GM23338 (cell line): ENCODE results near the gene SUN2. TPM values are rescaled to one million over a fixed set of nuclear protein-coding genes. Genes with fewer than 3 reads are reported as not detected.
A peak's percentile ranks its signal among the peaks of the same experiment; 100 is the strongest.

Experiments used
- ATAC-seq: fragments of 200-7000 bp; cut with Tn5 transposase; 3 replicates; pipeline ENCODE4 v1.9.1; 2020
- DNase-seq: peaks from one replicate; pipeline ENCODE4 v3.0.0-alpha.2; 2015; ENCODE audit warnings: low spot score
- H2AFZ ChIP-seq: fragments of 200-600 bp; sonication (generic); 2 replicates; pipeline ENCODE4 v1.8.0; 2016; ENCODE audit warnings: antibody characterized with exemption, mild to moderate bottlenecking, moderate library complexity
- H3F3A ChIP-seq: fragments of 200-600 bp; sonication (generic); replicated peaks from 2 replicates; pipeline ENCODE4 v1.8.0; 2017; ENCODE audit warnings: antibody characterized with exemption, mixed run types, low read depth
- H3K27ac ChIP-seq: fragments of 200-600 bp; sonication (generic); 2 replicates; pipeline ENCODE4 v1.6.1; 2016; ENCODE audit warnings: low read depth
- H3K27me3 ChIP-seq: fragments of 200-600 bp; sonication (generic); 2 replicates; pipeline ENCODE4 v1.8.0; 2016; ENCODE audit warnings: mild to moderate bottlenecking, mixed run types, moderate library complexity; ENCODE audit not compliant: insufficient read depth
- H3K36me3 ChIP-seq: fragments of 200-600 bp; sonication (generic); 2 replicates; pipeline ENCODE4 v1.8.0; 2016; ENCODE audit warnings: mild to moderate bottlenecking; ENCODE audit not compliant: insufficient read depth
- H3K4me1 ChIP-seq: fragments of 200-600 bp; sonication (generic); 2 replicates; pipeline ENCODE4 v1.8.0; 2016; ENCODE audit warnings: mild to moderate bottlenecking, moderate library complexity; ENCODE audit not compliant: insufficient read depth
- H3K4me2 ChIP-seq: fragments of 200-600 bp; sonication (generic); 2 replicates; pipeline ENCODE4 v1.7.1; 2017; ENCODE audit warnings: mixed run types
- H3K4me3 ChIP-seq: fragments of 200-600 bp; sonication (generic); 2 replicates; pipeline ENCODE4 v1.6.1; 2016; ENCODE audit warnings: mixed run types
- H3K79me2 ChIP-seq: fragments of 200-600 bp; sonication (generic); replicated peaks from 2 replicates; pipeline ENCODE4 v1.8.0; 2017; ENCODE audit warnings: mild to moderate bottlenecking; ENCODE audit not compliant: insufficient read depth
- H3K9me2 ChIP-seq: fragments of 200-600 bp; sonication (generic); 2 replicates; pipeline ENCODE4 v1.8.0; 2017; ENCODE audit not compliant: insufficient read depth
- H4K20me1 ChIP-seq: fragments of 200-600 bp; sonication (generic); replicated peaks from 2 replicates; pipeline ENCODE4 v1.8.0; 2017; ENCODE audit warnings: mild to moderate bottlenecking; ENCODE audit not compliant: insufficient read depth
- H3K27ac Mint-ChIP-seq: 2 replicates; pipeline ENCODE4 v1.8.0; 2020; ENCODE audit warnings: inconsistent platforms, mild to moderate bottlenecking, moderate library complexity, mixed read lengths
- H3K27me3 Mint-ChIP-seq: 3 replicates; pipeline ENCODE4 v1.8.0; 2022; ENCODE audit warnings: low read depth, mild to moderate bottlenecking, moderate library complexity, mixed read lengths, inconsistent platforms; ENCODE audit not compliant: insufficient read depth, poor library complexity
- H3K36me3 Mint-ChIP-seq: 3 replicates; pipeline ENCODE4 v1.8.0; 2021; ENCODE audit warnings: low read depth, mild to moderate bottlenecking, inconsistent platforms, moderate library complexity, mixed read lengths
- H3K4me1 Mint-ChIP-seq: 3 replicates; pipeline ENCODE4 v1.8.0; 2020; ENCODE audit warnings: mild to moderate bottlenecking, inconsistent platforms, mixed read lengths
- H3K4me3 Mint-ChIP-seq: 3 replicates; pipeline ENCODE4 v1.8.0; 2021; ENCODE audit warnings: moderate library complexity, mild to moderate bottlenecking, inconsistent platforms, mixed read lengths
- H3K9me3 Mint-ChIP-seq: 3 replicates; pipeline ENCODE4 v1.8.0; 2020; ENCODE audit warnings: moderate library complexity, mild to moderate bottlenecking, inconsistent platforms, mixed read lengths
- CREB1 ChIP-seq: fragments of 250-450 bp; sonication (Bioruptor Pico); IDR thresholded peaks from 2 replicates; pipeline ENCODE4 v1.5.0; 2020; ENCODE audit warnings: low read depth, mild to moderate bottlenecking, moderate library complexity
- EZH2 ChIP-seq: fragments of 200-600 bp; sonication (generic); IDR thresholded peaks from one replicate; pipeline ENCODE4 v1.8.0; 2017; ENCODE audit warnings: antibody characterized with exemption, mild to moderate bottlenecking, low read depth; ENCODE audit not compliant: unreplicated experiment
- EZH2phosphoT487 ChIP-seq: fragments of 200-600 bp; sonication (generic); IDR thresholded peaks from one replicate; pipeline ENCODE4 v1.8.1; 2018; ENCODE audit warnings: antibody characterized with exemption; ENCODE audit not compliant: unreplicated experiment
- JUNB ChIP-seq: IDR thresholded peaks from one replicate; pipeline ENCODE4 v1.6.1; 2016; ENCODE audit warnings: antibody characterized with exemption; ENCODE audit not compliant: unreplicated experiment
- NANOG ChIP-seq: IDR thresholded peaks from 2 replicates; pipeline ENCODE4 v1.6.1; 2016; ENCODE audit warnings: antibody characterized with exemption, borderline replicate concordance
- POLR2AphosphoS5 ChIP-seq: IDR thresholded peaks from 2 replicates; pipeline ENCODE4 v1.6.1; 2016; ENCODE audit warnings: antibody characterized with exemption, low read depth
- STAT1 ChIP-seq: IDR thresholded peaks from one replicate; pipeline ENCODE4 v1.6.1; 2016; ENCODE audit warnings: antibody characterized with exemption; ENCODE audit not compliant: unreplicated experiment
- ZNF114 ChIP-seq: fragments of 250-450 bp; sonication (Bioruptor Pico); IDR thresholded peaks from 2 replicates; pipeline ENCODE4 v1.5.0; 2020; ENCODE audit warnings: mild to moderate bottlenecking, moderate library complexity
- ZNF331 ChIP-seq: fragments of 250-450 bp; sonication (Bioruptor Pico); IDR thresholded peaks from 2 replicates; pipeline ENCODE4 v1.5.0; 2020; ENCODE audit warnings: low read depth, mild to moderate bottlenecking, moderate library complexity
- polyA plus RNA-seq: library from polyadenylated mRNA; unstranded; fragments of >200 nt; fragmentation: Nextera tagmentation; extraction: Ambion mirVana; gene quantifications from 2 replicates; pipeline ENCODE4 v1.2.1, GENCODE V29; 2016
- total RNA-seq: library from RNA; depleted of rRNA; stranded (reverse); fragments of >200 nt; shearing (Covaris generic); gene quantifications from 2 replicates; pipeline ENCODE4 v1.2.3, GENCODE V29; 2014
- TF ChIP-seq, protein P1 (sequence below): fragments of 250-450 bp; sonication (Bioruptor Pico); IDR thresholded peaks from 2 replicates; pipeline ENCODE4 v1.5.0; 2020; ENCODE audit warnings: mild to moderate bottlenecking, moderate library complexity
- TF ChIP-seq, protein P2 (sequence below), 2 experiments: fragments of 200-600 bp in 1 of 2; sonication (generic) in 1 of 2; conservative IDR thresholded peaks; 2 replicates each; pipeline versions ENCODE4 v1.5.1 to v1.6.1; 2016 to 2017; ENCODE audit warnings: antibody characterized with exemption in 2 of 2, low read depth in 2 of 2, mild to moderate bottlenecking in 2 of 2, moderate library complexity in 1 of 2
- TF ChIP-seq, protein P3 (sequence below): IDR thresholded peaks from one replicate; pipeline ENCODE4 v1.6.1; 2018; ENCODE audit warnings: antibody characterized with exemption; ENCODE audit not compliant: unreplicated experiment
- TF ChIP-seq, protein P4 (sequence below): IDR thresholded peaks from 2 replicates; pipeline ENCODE4 v1.6.1; 2016; ENCODE audit warnings: antibody characterized with exemption

Gene SUN2
- total and polyA plus RNA-seq, 2 experiments from 2014 or later = 7.2 to 17.6 TPM

DNA sequence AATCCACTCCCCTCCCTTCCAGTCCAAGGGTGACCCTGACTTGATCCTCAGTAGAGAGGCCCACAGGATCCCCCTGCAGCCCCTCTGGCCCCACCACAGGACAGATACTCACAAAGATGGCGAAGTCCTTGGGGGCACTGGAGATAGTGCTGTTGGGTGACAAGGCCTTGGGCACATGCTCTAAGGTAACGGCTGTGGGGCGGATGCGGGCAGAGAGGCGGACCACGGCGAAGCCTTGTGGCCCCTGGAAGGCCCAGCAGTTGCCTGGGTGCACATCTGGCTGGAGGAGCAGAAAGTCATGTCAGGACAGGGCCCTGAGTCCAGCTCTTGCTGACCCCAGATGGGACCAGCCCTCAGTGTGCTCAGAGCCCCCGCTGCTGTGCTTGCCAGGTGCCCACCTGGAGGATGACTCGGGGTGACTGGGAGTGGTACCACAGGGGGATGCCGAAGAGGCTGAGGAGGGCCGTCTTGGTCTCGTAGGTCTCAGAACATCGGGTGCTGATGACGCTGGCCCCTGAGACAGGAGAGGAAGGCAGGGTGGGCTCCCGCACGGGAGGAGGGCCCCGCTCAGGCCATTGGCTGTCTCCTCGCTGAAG is 17.2 kb downstream of the SUN2 start:
- TF ChIP-seq EZH2 (no peak), ZNF114 (no peak), CREB1 (CRISPR knock-in tag) (no peak), JUNB (no peak), ZNF331 (CRISPR knock-in tag) (no peak), NANOG (no peak), POLR2AphosphoS5 (no peak), STAT1 (no peak), EZH2phosphoT487 (no peak)
- TF ChIP-seq, protein P1, sequence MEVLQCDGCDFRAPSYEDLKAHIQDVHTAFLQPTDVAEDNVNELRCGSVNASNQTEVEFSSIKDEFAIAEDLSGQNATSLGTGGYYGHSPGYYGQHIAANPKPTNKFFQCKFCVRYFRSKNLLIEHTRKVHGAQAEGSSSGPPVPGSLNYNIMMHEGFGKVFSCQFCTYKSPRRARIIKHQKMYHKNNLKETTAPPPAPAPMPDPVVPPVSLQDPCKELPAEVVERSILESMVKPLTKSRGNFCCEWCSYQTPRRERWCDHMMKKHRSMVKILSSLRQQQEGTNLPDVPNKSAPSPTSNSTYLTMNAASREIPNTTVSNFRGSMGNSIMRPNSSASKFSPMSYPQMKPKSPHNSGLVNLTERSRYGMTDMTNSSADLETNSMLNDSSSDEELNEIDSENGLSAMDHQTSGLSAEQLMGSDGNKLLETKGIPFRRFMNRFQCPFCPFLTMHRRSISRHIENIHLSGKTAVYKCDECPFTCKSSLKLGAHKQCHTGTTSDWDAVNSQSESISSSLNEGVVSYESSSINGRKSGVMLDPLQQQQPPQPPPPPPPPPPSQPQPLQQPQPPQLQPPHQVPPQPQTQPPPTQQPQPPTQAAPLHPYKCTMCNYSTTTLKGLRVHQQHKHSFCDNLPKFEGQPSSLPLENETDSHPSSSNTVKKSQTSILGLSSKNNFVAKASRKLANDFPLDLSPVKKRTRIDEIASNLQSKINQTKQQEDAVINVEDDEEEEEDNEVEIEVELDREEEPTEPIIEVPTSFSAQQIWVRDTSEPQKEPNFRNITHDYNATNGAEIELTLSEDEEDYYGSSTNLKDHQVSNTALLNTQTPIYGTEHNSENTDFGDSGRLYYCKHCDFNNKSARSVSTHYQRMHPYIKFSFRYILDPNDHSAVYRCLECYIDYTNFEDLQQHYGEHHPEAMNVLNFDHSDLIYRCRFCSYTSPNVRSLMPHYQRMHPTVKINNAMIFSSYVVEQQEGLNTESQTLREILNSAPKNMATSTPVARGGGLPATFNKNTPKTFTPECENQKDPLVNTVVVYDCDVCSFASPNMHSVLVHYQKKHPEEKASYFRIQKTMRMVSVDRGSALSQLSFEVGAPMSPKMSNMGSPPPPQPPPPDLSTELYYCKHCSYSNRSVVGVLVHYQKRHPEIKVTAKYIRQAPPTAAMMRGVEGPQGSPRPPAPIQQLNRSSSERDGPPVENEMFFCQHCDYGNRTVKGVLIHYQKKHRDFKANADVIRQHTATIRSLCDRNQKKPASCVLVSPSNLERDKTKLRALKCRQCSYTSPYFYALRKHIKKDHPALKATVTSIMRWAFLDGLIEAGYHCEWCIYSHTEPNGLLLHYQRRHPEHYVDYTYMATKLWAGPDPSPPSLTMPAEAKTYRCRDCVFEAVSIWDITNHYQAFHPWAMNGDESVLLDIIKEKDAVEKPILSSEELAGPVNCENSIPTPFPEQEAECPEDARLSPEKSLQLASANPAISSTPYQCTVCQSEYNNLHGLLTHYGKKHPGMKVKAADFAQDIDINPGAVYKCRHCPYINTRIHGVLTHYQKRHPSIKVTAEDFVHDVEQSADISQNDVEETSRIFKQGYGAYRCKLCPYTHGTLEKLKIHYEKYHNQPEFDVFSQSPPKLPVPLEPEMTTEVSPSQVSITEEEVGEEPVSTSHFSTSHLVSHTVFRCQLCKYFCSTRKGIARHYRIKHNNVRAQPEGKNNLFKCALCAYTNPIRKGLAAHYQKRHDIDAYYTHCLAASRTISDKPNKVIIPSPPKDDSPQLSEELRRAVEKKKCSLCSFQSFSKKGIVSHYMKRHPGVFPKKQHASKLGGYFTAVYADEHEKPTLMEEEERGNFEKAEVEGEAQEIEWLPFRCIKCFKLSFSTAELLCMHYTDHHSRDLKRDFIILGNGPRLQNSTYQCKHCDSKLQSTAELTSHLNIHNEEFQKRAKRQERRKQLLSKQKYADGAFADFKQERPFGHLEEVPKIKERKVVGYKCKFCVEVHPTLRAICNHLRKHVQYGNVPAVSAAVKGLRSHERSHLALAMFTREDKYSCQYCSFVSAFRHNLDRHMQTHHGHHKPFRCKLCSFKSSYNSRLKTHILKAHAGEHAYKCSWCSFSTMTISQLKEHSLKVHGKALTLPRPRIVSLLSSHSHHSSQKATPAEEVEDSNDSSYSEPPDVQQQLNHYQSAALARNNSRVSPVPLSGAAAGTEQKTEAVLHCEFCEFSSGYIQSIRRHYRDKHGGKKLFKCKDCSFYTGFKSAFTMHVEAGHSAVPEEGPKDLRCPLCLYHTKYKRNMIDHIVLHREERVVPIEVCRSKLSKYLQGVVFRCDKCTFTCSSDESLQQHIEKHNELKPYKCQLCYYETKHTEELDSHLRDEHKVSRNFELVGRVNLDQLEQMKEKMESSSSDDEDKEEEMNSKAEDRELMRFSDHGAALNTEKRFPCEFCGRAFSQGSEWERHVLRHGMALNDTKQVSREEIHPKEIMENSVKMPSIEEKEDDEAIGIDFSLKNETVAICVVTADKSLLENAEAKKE (CRISPR knock-in tag) = no peak
- TF ChIP-seq, protein P2, sequence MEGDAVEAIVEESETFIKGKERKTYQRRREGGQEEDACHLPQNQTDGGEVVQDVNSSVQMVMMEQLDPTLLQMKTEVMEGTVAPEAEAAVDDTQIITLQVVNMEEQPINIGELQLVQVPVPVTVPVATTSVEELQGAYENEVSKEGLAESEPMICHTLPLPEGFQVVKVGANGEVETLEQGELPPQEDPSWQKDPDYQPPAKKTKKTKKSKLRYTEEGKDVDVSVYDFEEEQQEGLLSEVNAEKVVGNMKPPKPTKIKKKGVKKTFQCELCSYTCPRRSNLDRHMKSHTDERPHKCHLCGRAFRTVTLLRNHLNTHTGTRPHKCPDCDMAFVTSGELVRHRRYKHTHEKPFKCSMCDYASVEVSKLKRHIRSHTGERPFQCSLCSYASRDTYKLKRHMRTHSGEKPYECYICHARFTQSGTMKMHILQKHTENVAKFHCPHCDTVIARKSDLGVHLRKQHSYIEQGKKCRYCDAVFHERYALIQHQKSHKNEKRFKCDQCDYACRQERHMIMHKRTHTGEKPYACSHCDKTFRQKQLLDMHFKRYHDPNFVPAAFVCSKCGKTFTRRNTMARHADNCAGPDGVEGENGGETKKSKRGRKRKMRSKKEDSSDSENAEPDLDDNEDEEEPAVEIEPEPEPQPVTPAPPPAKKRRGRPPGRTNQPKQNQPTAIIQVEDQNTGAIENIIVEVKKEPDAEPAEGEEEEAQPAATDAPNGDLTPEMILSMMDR (conservative IDR thresholded peaks at IDR 0.05; ENCODE audit: low read depth in 2 of 2) = no peak
- TF ChIP-seq, protein P3, sequence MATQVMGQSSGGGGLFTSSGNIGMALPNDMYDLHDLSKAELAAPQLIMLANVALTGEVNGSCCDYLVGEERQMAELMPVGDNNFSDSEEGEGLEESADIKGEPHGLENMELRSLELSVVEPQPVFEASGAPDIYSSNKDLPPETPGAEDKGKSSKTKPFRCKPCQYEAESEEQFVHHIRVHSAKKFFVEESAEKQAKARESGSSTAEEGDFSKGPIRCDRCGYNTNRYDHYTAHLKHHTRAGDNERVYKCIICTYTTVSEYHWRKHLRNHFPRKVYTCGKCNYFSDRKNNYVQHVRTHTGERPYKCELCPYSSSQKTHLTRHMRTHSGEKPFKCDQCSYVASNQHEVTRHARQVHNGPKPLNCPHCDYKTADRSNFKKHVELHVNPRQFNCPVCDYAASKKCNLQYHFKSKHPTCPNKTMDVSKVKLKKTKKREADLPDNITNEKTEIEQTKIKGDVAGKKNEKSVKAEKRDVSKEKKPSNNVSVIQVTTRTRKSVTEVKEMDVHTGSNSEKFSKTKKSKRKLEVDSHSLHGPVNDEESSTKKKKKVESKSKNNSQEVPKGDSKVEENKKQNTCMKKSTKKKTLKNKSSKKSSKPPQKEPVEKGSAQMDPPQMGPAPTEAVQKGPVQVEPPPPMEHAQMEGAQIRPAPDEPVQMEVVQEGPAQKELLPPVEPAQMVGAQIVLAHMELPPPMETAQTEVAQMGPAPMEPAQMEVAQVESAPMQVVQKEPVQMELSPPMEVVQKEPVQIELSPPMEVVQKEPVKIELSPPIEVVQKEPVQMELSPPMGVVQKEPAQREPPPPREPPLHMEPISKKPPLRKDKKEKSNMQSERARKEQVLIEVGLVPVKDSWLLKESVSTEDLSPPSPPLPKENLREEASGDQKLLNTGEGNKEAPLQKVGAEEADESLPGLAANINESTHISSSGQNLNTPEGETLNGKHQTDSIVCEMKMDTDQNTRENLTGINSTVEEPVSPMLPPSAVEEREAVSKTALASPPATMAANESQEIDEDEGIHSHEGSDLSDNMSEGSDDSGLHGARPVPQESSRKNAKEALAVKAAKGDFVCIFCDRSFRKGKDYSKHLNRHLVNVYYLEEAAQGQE = no peak
- TF ChIP-seq, protein P4, sequence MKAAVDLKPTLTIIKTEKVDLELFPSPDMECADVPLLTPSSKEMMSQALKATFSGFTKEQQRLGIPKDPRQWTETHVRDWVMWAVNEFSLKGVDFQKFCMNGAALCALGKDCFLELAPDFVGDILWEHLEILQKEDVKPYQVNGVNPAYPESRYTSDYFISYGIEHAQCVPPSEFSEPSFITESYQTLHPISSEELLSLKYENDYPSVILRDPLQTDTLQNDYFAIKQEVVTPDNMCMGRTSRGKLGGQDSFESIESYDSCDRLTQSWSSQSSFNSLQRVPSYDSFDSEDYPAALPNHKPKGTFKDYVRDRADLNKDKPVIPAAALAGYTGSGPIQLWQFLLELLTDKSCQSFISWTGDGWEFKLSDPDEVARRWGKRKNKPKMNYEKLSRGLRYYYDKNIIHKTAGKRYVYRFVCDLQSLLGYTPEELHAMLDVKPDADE = no peak
- ATAC-seq = no peak
- peaks cover 11% of the 10 kb centered on the region for H4K20me1 ChIP-seq
- DNase-seq = no peak
- Mint-ChIP-seq H3K4me3 (no peak overlapping the region), H3K27ac (peak overlapping the region; percentile 46), H3K9me3 (no peaks in the 10 kb centered on the region; the same call in 2 of the 3 replicates), H3K36me3 (peaks cover 39% of the 10 kb centered on the region; the same call in 2 of the 3 replicates), H3K4me1 (peaks cover 4% of the 10 kb centered on the region), H3K27me3 (peaks cover 25% of the 10 kb centered on the region)
- H3K4me3 ChIP-seq = no peak overlapping the region
- no peaks in the 10 kb centered on the region for H3K9me2 ChIP-seq
- no peaks in the 10 kb centered on the region for H3K4me1 ChIP-seq
- no peaks in the 10 kb centered on the region for H3K36me3 ChIP-seq
- no peaks in the 10 kb centered on the region for H3K27me3 ChIP-seq
- H3F3A ChIP-seq = no peaks in the 10 kb centered on the region
- no peaks in the 10 kb centered on the region for H3K79me2 ChIP-seq
- no peak overlapping the region for H2AFZ ChIP-seq
- no peak overlapping the region for H3K27ac ChIP-seq
- no peak overlapping the region for H3K4me2 ChIP-seq
